ENCODE data around the gene CRTC1.

The CRTC1 gene

GRCh38 chr19:18683109-18683957, at the start of gene CRTC1:
CRTC1 (plus strand) TSS chr19:18683680; CDS start chr19:18683703, 23 bp downstream.
- DNase-seq: peak; percentile 92 to 93

- DNase-seq: no peak
These were observed 48.7 kb upstream of the CRTC1 start for GRCh38 chr19:18634612-18635297.

- no peak for DNase-seq
These were observed 47.7 kb upstream of the CRTC1 start for GRCh38 chr19:18635831-18636182.

- DNase-seq: peak; percentile 99 to 100
These were observed 47.1 kb upstream of the CRTC1 start for GRCh38 chr19:18636183-18636968.

GRCh38 chr19:18636969-18637629, 46.4 kb upstream of the CRTC1 start, which contains the start of gene KLHL26:
KLHL26 (plus strand) TSS chr19:18637028; CDS start chr19:18637055, 27 bp downstream.
- DNase-seq: no peak

GRCh38 chr19:18637673-18638630, 45.5 kb upstream of the CRTC1 start:
- peak in 1 of 2 donors; percentile 19 for DNase-seq

GRCh38 chr19:18639706-18640243, 43.7 kb upstream of the CRTC1 start:
- DNase-seq: no peak

- DNase-seq: no peak
These were observed 39.1 kb upstream of the CRTC1 start for GRCh38 chr19:18644196-18645034.

- DNase-seq: no peak
These were observed 38.4 kb upstream of the CRTC1 start for GRCh38 chr19:18645035-18645511.

- no peak for DNase-seq
These were observed 36.7 kb upstream of the CRTC1 start for GRCh38 chr19:18646535-18647370.

GRCh38 chr19:18647371-18647767, 36.1 kb upstream of the CRTC1 start:
- DNase-seq: no peak

- no peak for DNase-seq
These were observed 35.7 kb upstream of the CRTC1 start for GRCh38 chr19:18647807-18648206.

GRCh38 chr19:18648973-18649315, 34.5 kb upstream of the CRTC1 start:
- DNase-seq: no peak

- no peak for DNase-seq
These were observed 34.0 kb upstream of the CRTC1 start for GRCh38 chr19:18649371-18650020.

GRCh38 chr19:18650021-18650390, 33.5 kb upstream of the CRTC1 start:
- DNase-seq: no peak

- DNase-seq: no peak
These were observed 32.9 kb upstream of the CRTC1 start for GRCh38 chr19:18650468-18651041.

GRCh38 chr19:18651300-18651699, 32.2 kb upstream of the CRTC1 start:
- no peak for DNase-seq

- no peak for DNase-seq
These were observed 31.7 kb upstream of the CRTC1 start for GRCh38 chr19:18651733-18652132.
